CD4-positive, alpha-beta T cell treated with Interleukin-12 subunit alpha and Interleukin-12 subunit beta, for 1 hour (primary cell): ENCODE results near the gene PDILT.
"Not testable (repeated sequence)": the region's sequence is repeated elsewhere in the genome, so short reads cannot be mapped to it uniquely, and the experiment has no call there.

Source experiments
- DNase-seq: peaks from one replicate; pipeline ENCODE4 v3.0.0-alpha.2; 2020

Gene PDILT

DNA sequence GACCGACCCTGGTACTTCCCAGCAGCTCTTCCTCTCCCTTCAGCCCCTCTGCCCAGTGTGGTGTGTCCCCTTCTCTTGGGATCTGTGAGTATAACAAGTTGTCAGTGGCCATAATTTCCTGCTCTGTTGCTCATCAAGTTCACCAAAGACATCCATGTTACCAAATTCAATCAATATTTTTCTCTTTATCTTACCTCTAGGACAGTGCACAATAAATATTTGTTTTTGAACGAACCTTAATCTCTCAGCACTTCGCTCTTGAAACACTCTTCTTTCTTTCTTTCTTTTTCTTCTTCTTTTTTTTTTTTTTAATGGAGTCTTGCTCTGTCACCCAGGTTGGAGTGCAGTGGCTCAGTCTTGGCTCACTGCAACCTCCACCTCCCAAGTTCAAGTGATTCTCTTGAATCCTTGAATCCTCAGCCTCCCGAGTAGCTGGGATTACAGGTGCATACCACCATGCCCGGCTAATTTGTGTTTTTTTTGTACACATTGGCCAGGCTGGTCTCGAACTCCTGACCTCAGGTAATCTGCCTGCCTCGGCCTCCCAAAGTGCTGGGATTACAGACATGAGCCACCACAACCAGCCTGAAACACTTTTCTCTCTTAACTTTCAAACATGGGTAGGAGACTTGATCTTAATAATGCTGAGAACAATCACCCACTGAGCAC, 49.3 kb downstream of the PDILT start:
- no peak for DNase-seq

DNA sequence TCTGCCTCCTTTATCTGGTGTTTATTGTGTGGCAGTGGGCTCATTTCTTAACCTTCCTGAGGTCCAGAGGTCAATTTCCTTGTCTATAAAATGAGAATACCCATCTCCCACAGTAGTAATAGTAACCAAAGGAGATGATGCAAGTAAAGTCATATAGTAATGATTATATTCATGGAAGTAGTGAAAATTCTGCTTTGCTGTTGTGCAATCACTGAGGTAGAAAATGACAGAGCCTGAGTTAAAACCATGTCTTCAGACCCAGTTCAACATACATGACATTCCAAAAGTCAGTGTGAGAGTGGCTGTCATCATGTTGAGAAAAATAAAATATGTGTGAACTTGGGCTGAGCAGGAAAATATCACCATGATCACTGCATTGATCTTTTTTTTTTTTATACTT, 51.2 kb downstream of the PDILT start:
- DNase-seq: no peak

DNA sequence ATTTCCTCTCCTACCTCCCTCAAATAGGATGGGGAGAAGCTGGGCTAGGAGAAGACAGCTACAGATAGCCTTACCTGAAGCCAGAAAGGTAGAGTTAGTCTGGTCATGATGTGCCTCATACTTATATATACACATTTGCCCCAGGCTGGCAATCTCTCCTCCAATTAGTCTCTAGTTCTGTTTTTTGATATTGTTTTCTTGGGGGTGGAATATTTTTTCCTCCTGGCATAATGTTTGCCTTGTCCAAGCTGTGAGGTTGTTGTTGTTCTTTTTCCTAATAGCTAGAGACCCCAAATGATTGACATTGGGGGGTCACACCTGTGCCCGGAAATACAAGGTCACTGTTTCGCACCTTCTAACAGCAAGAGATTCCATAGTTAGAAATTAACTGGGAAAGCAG, 51.9 kb downstream of the PDILT start, which contains the start of gene UMOD:
Gene UMOD (minus strand): TSS at position 101 of the 400 bp plus-strand sequence. CDS start 1,978 bp downstream, outside the sequence.
- DNase-seq: no peak

DNA sequence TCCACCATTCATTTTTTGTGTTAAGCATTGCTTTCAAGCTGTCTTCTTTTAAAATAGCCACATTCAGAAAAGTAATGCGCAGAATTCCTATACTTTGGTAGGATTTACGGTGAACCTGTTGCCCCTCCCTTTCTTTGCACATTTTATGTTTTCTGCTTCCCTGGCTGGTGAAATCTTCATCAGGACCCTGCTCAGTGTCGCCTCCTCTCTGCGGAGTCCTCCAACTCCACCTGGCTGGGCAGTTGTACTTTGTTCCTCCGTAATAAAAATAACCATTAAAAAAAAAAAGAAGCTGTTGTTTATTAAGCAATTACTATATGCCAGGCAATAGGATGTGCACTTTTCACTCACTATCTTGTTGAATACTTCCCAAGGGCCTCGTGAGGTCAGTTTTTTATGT, 54.9 kb downstream of the PDILT start:
- no peak for DNase-seq

GRCh38 chr16:20348365-20349185, 56.0 kb downstream of the PDILT start:
- no peak for DNase-seq

GRCh38 chr16:20347666-20348364, 56.7 kb downstream of the PDILT start:
- DNase-seq: no peak

GRCh38 chr16:20344611-20345010, 59.9 kb downstream of the PDILT start:
- no peak for DNase-seq

GRCh38 chr16:20339744-20340143, 64.8 kb downstream of the PDILT start:
- DNase-seq: no peak

DNA sequence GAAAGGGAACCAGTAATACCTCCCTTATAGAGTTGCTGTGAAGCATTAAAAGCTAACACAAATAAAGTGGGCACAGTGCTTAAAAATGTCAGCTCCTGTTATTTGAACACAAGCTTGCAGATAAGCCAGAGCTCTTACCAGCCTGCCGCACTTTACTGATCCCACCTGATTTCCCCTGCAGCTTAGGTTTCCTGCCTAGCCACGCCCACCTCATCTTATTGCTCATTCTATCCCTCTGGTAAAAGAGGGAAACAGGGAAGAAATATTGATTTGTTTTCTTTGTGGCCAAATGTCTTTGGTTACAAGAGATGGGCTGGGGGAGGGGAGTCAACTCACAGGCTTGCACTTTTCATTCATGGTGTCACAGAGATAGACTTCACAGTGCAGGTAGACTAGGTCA, 67.6 kb downstream of the PDILT start:
- no peak for DNase-seq

DNA sequence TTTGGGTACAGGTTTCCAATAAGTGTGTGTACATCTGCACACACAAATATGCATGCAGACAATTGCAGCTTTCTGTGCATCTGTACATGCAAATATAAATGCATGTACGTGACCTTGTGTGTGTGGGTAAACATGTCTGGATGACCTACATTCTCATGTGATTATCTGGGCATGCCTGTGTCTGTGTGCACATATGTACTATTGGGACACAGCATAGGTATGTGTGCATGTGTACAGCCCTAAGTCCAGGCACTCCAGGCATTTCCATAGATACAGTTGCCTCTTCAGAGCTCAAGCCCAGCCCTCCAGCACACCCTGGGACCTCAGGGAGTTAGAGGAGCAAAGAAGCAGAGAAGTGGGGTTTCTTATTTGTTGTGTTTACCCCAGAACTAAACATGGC, 70.1 kb downstream of the PDILT start:
- no peak for DNase-seq

- DNase-seq: no peak
Observed at GRCh38 chr16:20333120-20333519, 71.4 kb downstream of the PDILT start.

- no peak for DNase-seq
Observed at GRCh38 chr16:20332411-20332810, 72.1 kb downstream of the PDILT start.

DNA sequence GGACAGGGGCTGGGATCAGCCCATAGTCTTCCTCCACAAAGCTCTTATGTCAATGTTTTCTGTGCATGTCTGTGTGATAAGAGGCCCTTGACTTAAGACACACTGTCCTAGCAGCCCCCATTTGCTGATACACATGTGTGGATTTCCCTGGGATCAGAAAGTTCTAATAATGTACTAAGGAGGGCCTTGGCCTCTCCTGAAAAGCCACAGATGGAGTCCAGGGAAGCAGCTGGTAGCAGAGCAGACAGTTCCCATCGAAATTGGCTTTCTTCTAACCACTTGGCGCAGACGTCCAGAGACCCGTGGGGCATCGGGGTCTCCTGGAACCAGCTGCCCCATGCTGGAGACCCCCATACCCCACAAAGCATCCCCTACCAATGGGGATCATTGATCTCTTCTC, 72.9 kb downstream of the PDILT start:
- no peak for DNase-seq

- DNase-seq: no peak
Observed at GRCh38 chr16:20329392-20330138, 75.0 kb downstream of the PDILT start.

- DNase-seq: no peak
Observed at GRCh38 chr16:20327444-20328041, 77.0 kb downstream of the PDILT start, which contains the start of gene GP2. Gene GP2 (minus strand): TSS chr16:20327513. CDS start chr16:20326431, 1,082 bp downstream.

GRCh38 chr16:20326321-20326720, 78.2 kb downstream of the PDILT start:
- DNase-seq: no peak

DNA sequence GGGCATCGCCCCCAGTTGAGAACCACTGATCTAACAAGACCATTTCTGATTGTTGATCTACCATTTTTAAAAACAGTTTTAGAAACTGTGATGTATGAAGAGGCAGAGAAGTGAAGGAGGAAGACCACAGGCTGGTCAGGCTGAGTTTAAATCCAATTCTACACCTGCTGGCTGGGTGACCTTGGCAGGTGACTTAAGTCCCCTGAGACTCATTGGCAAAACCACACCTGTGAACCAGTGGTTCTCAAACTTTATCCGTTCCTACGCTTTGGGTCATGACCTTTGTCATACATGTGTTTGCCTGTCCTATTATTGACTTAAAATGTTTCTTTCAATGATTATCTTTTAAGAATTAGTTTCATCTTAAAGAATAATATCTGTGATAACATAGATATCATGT, 79.5 kb downstream of the PDILT start:
- DNase-seq: no peak

- DNase-seq: no peak
Observed at GRCh38 chr16:20323591-20324117, 80.9 kb downstream of the PDILT start.

DNA sequence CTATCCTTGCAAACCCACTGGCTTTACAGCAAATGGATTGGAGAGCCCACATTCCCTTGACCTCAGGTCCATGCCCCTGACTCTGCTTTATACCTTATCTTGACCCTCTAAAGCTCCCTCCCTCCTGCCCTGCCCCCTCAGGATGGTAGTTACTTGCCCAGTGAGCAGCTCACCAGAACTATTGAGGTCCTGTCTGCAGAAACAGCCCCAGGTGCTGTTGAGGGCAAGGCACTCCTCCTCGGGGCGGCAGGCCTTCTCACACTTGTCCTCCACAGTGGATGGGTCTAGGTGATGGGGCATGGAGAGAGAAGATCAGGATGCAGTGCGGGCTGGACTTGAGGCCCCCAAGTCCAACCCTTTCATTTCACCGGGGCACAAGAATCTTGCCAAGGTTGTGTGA, 81.8 kb downstream of the PDILT start:
- no peak for DNase-seq

DNA sequence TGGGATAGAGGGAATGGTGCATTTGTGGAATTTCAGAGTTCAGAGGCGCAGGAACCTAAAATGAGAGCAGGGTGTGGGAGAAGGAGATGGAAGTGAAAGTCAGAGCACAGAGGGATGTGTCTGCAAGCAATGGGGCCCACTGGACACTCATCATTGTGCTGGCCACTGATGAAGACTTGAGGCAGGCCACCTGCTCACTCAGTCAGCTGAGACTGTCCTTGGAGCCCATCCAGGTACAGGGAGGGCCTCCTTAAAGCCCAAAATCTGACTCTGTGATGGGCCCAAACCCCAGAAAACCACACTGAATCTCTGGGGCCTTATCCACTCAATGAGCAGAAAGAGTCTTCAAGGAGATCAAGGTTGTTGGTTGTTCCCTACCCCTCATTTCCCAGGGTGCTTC, 82.9 kb downstream of the PDILT start:
- no peak for DNase-seq

DNA sequence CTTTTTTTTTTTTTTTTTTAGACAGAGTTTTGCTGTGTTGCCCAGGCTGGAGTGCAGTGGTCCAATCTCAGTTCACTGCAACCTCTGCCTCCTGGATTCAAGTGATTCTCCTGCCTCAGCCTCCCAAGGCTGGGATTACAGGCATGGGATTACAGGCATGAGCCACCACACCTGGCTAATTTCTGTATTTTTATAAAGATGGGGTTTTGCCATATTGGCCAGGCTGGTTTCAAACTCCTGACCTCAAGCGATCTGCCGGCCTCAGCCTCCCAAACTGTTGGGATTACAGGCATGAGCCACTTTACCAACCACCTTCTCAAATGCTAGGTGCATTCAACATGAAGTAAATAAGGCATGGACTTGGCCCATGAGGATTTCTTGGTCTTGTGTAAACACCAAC, 83.5 kb downstream of the PDILT start:
- not testable (repeated sequence) for DNase-seq

GRCh38 chr16:20320592-20320991, 83.9 kb downstream of the PDILT start:
- no peak for DNase-seq
